Ovary (tissue), 3 donors: ENCODE data around the gene TAAR2.

Experiments
- CTCF ChIP-seq, 3 donors: fragments of 450-650 bp in 2 of 3; fragments of 200-600 bp in 1 of 3; IDR thresholded peaks; one replicate each; pipeline versions ENCODE4 v1.5.1 to v1.8.0; 2016 to 2022; ENCODE audit warnings: antibody characterized with exemption in 3 of 3, mild to moderate bottlenecking in 1 of 3
- EP300 ChIP-seq: sonication (generic); formaldehyde crosslinking; IDR thresholded peaks from one replicate; pipeline ENCODE4 v1.6.1; 2017; ENCODE audit warnings: antibody characterized with exemption
- POLR2A ChIP-seq: fragments of 450-650 bp; IDR thresholded peaks from one replicate; pipeline ENCODE4 v1.6.1; 2017; ENCODE audit warnings: antibody characterized with exemption, mild to moderate bottlenecking, moderate library complexity
- donor health status: DM: no; HTN: no; CAD: no.

- TF ChIP-seq POLR2A, result no peak
- TF ChIP-seq CTCF (IDR thresholded peaks at IDR 0.05), result no peak
- no peak for TF ChIP-seq EP300
These were observed 11.5 kb downstream of the TAAR2 start for GRCh38 chr6:132612449-132613108.
